Measurements from ENCODE around the gene EYA4. TPM values are rescaled to one million over a fixed set of nuclear protein-coding genes. Genes with fewer than 3 reads are reported as not detected.

EYA4 gene
- polyA plus RNA-seq, 1 donor: 0.21 TPM

DNA sequence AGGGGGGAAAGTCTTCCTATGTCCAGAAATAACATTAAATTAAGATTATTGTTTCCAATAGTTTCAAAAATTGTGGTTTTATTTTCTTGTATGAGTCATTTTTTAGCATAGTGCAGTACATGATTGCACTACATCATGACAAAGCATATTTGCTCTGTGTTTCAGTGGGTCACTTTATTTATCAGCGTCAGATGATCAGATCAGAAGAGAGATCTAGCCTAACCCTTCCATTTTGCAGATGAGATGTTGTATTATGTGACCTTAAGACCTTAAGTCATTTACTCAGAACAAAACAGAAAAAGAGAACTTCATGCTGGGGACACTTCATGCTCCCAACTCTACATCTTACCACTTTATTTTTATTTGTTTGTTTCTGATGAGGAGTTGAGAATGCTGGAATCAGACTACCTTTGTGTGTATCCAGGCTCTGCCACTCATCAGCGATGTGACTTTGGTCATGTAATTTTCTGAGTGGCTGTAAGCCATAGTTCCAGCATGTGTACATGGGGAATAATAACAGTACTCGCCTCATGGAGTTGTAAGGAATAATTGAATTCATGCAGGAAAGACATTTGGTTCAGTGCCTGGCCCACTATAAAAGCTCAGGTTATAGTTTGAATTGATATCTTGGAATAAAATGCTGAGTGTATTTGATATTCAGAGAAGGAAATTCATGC is 13.5 kb downstream of the EYA4 start:
- Histone ChIP-seq H3K4me1 (ENCODE audit: control insufficient read depth, insufficient read depth, low read length) (no peaks in the 10 kb centered on the region), H3K4me3 (ENCODE audit: low read length) (no peak overlapping the region), H3K36me3 (ENCODE audit: control insufficient read depth, insufficient read depth, low read length) (no peaks in the 10 kb centered on the region), H3K9me3 (ENCODE audit: control insufficient read depth, low read depth, low read length) (no peaks in the 10 kb centered on the region), H3K27me3 (ENCODE audit: control insufficient read depth, insufficient read depth, low read length) (no peaks in the 10 kb centered on the region), H3K27ac (ENCODE audit: low read length) (no peak overlapping the region)
- no peak for DNase-seq
- WGBS (ENCODE audit: insufficient coverage, low lambda C conversion rate): no CpG with 5 or more reads among the region's 3 CpGs

DNA sequence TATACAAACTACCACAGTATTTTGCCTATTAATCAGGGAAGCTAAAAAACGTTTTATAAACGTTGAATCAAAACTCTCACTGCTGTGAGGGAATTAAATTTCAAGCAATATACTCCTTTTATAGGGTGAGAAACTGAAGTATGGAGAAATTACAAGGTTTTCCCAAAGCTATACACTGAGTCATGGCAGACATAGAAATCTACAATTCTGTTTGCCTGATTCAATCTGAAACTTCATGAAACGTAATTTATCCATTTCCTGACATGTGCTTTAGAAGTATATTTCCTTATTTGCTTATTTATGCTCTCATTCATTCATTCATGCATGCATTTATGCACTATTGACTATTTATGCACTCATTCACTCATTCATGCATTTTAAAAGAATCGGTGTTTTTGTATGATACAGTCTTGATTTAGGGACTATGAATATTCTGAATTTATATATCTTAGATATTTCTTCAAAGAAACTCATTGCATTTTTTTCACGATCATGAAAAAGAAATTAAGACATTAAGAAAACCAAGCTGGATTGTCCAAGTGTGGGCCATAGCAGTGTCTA is 16.5 kb downstream of the EYA4 start:
- WGBS (ENCODE audit: insufficient coverage, low lambda C conversion rate): 63% methylated on average over 3 of the region's 5 CpGs
- Histone ChIP-seq H3K9me3 (ENCODE audit: control insufficient read depth, low read depth, low read length) (no peaks in the 10 kb centered on the region), H3K36me3 (ENCODE audit: control insufficient read depth, insufficient read depth, low read length) (no peaks in the 10 kb centered on the region), H3K4me3 (ENCODE audit: low read length) (no peak overlapping the region), H3K4me1 (ENCODE audit: control insufficient read depth, insufficient read depth, low read length) (no peaks in the 10 kb centered on the region), H3K27ac (ENCODE audit: low read length) (no peak overlapping the region), H3K27me3 (ENCODE audit: control insufficient read depth, insufficient read depth, low read length) (no peaks in the 10 kb centered on the region)
- no peak for DNase-seq

DNA sequence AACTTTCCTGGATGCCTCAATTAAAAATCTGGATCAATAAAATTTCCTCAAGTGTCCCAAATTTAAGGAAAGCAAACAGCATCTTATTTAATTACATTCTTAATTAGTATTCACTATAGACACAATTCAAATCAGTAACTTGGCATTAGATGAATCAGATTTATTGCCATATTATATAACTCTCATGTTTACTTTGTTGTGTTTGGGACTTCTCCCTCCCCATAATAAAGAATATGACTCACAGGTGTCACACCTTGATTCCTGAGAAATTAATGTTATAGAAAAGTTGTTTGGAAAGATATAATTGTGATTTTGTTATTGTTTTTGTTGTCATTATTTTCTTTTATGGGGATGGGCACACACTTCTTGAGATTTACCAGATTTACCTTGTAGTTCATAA is 18.4 kb downstream of the EYA4 start:
- Histone ChIP-seq H3K9me3 (ENCODE audit: control insufficient read depth, low read depth, low read length) (no peaks in the 10 kb centered on the region), H3K4me3 (ENCODE audit: low read length) (no peak overlapping the region), H3K27ac (ENCODE audit: low read length) (no peak overlapping the region), H3K36me3 (ENCODE audit: control insufficient read depth, insufficient read depth, low read length) (no peaks in the 10 kb centered on the region), H3K27me3 (ENCODE audit: control insufficient read depth, insufficient read depth, low read length) (no peaks in the 10 kb centered on the region), H3K4me1 (ENCODE audit: control insufficient read depth, insufficient read depth, low read length) (no peaks in the 10 kb centered on the region)
- DNase-seq: no peak

- no CpG with 5 or more reads among the region's 2 CpGs for WGBS (ENCODE audit: insufficient coverage, low lambda C conversion rate)
- no peaks in the 10 kb centered on the region for H3K27me3 ChIP-seq (ENCODE audit: control insufficient read depth, insufficient read depth, low read length)
Observed at GRCh38 chr6:133262804-133263203, 21.6 kb downstream of the EYA4 start.

DNA sequence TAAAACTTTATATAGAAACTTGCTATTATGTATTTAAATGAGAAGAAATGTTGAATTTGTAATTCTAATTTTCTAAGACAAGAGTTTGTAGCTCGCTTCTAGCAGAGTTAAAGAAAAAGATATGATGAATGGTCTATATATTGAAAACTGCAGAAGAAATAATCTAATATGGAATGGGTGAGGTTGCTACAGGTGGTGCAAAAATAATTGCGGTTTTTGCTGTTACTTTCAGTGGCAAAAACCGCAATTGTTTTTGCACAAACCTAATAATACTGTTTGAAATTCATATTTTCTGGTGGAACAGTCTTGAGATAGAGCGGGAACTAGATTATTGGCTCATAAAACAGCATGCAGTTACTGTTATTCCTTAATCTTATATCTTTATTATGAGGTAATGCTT is 23.9 kb downstream of the EYA4 start:
- 94% methylated on average over 2 of the region's 4 CpGs for WGBS (ENCODE audit: insufficient coverage, low lambda C conversion rate)
- Histone ChIP-seq H3K27me3 (ENCODE audit: control insufficient read depth, insufficient read depth, low read length) (no peaks in the 10 kb centered on the region), H3K36me3 (ENCODE audit: control insufficient read depth, insufficient read depth, low read length) (no peaks in the 10 kb centered on the region), H3K4me3 (ENCODE audit: low read length) (no peak overlapping the region), H3K9me3 (ENCODE audit: control insufficient read depth, low read depth, low read length) (no peaks in the 10 kb centered on the region), H3K27ac (ENCODE audit: low read length) (no peak overlapping the region), H3K4me1 (ENCODE audit: control insufficient read depth, insufficient read depth, low read length) (no peaks in the 10 kb centered on the region)
- no peak for DNase-seq

More at GRCh38 chr6:133262804-133263203, 21.6 kb downstream of the EYA4 start:
- no peak overlapping the region for H3K4me3 ChIP-seq (ENCODE audit: low read length)
- H3K27ac ChIP-seq (ENCODE audit: low read length): no peak overlapping the region
- no peaks in the 10 kb centered on the region for H3K4me1 ChIP-seq (ENCODE audit: control insufficient read depth, insufficient read depth, low read length)
- H3K9me3 ChIP-seq (ENCODE audit: control insufficient read depth, low read depth, low read length): no peaks in the 10 kb centered on the region
- H3K36me3 ChIP-seq (ENCODE audit: control insufficient read depth, insufficient read depth, low read length): no peaks in the 10 kb centered on the region
- DNase-seq: no peak

- no peak for DNase-seq
- Histone ChIP-seq H3K9me3 (ENCODE audit: control insufficient read depth, low read depth, low read length) (no peaks in the 10 kb centered on the region), H3K36me3 (ENCODE audit: control insufficient read depth, insufficient read depth, low read length) (no peaks in the 10 kb centered on the region), H3K27me3 (ENCODE audit: control insufficient read depth, insufficient read depth, low read length) (no peaks in the 10 kb centered on the region), H3K4me1 (ENCODE audit: control insufficient read depth, insufficient read depth, low read length) (no peaks in the 10 kb centered on the region), H3K27ac (ENCODE audit: low read length) (no peak overlapping the region), H3K4me3 (ENCODE audit: low read length) (no peak overlapping the region)
- no CpG with 5 or more reads among the region's 2 CpGs for WGBS (ENCODE audit: insufficient coverage, low lambda C conversion rate)
Observed at GRCh38 chr6:133266186-133266585, 25.0 kb downstream of the EYA4 start.

- no peak overlapping the region for H3K4me3 ChIP-seq (ENCODE audit: low read length)
- no peak for DNase-seq
- no peaks in the 10 kb centered on the region for H3K9me3 ChIP-seq (ENCODE audit: control insufficient read depth, low read depth, low read length)
- WGBS (ENCODE audit: insufficient coverage, low lambda C conversion rate): 100% methylated on average over 1 of the region's 5 CpGs
- H3K4me1 ChIP-seq (ENCODE audit: control insufficient read depth, insufficient read depth, low read length): no peaks in the 10 kb centered on the region
- no peaks in the 10 kb centered on the region for H3K27me3 ChIP-seq (ENCODE audit: control insufficient read depth, insufficient read depth, low read length)
- no peak overlapping the region for H3K27ac ChIP-seq (ENCODE audit: low read length)
- H3K36me3 ChIP-seq (ENCODE audit: control insufficient read depth, insufficient read depth, low read length): no peaks in the 10 kb centered on the region
Observed at GRCh38 chr6:133268621-133269020, 27.5 kb downstream of the EYA4 start.

- WGBS (ENCODE audit: insufficient coverage, low lambda C conversion rate): 97% methylated on average over 4 of the region's 4 CpGs
- H3K9me3 ChIP-seq (ENCODE audit: control insufficient read depth, low read depth, low read length): no peaks in the 10 kb centered on the region
- H3K4me1 ChIP-seq (ENCODE audit: control insufficient read depth, insufficient read depth, low read length): no peaks in the 10 kb centered on the region
Observed at GRCh38 chr6:133274813-133275212, 33.7 kb downstream of the EYA4 start.

DNA sequence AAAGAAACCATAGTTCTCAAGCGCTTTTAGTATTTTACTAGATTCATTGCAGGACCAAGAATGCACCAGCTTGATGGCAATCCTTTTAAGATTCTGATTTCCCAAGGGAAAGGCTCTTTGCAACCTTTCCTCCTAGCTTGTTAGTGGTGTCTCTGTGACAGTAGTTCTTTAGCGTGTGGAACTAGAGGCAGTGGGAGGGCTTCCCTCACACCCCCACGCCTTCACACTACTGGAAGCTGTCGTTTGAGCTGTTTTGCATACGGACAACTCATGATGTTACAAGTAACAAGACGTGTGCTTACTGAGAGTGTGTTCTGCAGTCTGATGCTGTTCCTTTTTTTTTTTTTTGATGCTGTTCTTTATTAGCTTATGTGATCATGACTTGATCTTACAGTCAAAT is 34.1 kb downstream of the EYA4 start:
- H3K36me3 ChIP-seq (ENCODE audit: control insufficient read depth, insufficient read depth, low read length): no peaks in the 10 kb centered on the region
- H3K4me1 ChIP-seq (ENCODE audit: control insufficient read depth, insufficient read depth, low read length): no peaks in the 10 kb centered on the region
- no peak overlapping the region for H3K4me3 ChIP-seq (ENCODE audit: low read length)
- H3K9me3 ChIP-seq (ENCODE audit: control insufficient read depth, low read depth, low read length): no peaks in the 10 kb centered on the region
- no peak overlapping the region for H3K27ac ChIP-seq (ENCODE audit: low read length)
- H3K27me3 ChIP-seq (ENCODE audit: control insufficient read depth, insufficient read depth, low read length): no peaks in the 10 kb centered on the region
- WGBS (ENCODE audit: insufficient coverage, low lambda C conversion rate): no CpG with 5 or more reads among the region's 6 CpGs
- no peak for DNase-seq

More at GRCh38 chr6:133274813-133275212, 33.7 kb downstream of the EYA4 start:
- DNase-seq: no peak
- Histone ChIP-seq H3K27me3 (ENCODE audit: control insufficient read depth, insufficient read depth, low read length) (no peaks in the 10 kb centered on the region), H3K4me3 (ENCODE audit: low read length) (no peak overlapping the region), H3K36me3 (ENCODE audit: control insufficient read depth, insufficient read depth, low read length) (no peaks in the 10 kb centered on the region), H3K27ac (ENCODE audit: low read length) (no peak overlapping the region)

DNA sequence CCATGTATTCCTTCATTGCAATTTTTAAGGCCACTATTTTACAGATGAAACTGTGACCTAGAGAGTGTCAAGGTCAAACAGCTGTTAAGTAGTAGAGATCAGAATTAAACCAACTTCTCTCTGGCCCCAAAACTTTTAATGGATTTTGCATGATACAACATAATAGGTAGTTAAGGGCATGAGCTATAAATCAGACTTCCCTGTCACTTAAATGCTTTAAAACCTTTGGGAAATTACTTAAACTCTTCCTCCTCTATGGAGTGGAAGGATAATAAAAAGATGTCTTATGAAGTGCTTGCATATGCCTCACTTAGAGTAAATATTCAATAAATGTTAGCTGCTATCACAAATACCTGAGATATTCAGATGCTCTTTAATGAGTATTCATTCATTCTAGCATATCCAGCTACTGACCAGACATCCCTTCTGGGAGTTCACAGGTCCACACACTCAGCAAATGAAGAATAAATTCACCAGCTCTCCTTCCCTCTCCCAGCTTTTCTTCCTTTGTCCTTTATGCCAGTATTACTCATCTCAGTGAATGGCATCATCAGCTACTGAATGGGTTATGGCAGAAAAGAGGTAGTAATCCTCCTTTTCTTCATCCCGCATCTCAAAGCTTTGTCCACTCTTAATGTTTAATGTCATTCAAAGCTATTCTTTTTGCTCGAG is 36.2 kb downstream of the EYA4 start:
- Histone ChIP-seq H3K27me3 (ENCODE audit: control insufficient read depth, insufficient read depth, low read length) (no peaks in the 10 kb centered on the region), H3K27ac (ENCODE audit: low read length) (no peak overlapping the region), H3K4me3 (ENCODE audit: low read length) (no peak overlapping the region), H3K4me1 (ENCODE audit: control insufficient read depth, insufficient read depth, low read length) (no peaks in the 10 kb centered on the region), H3K36me3 (ENCODE audit: control insufficient read depth, insufficient read depth, low read length) (no peaks in the 10 kb centered on the region), H3K9me3 (ENCODE audit: control insufficient read depth, low read depth, low read length) (no peaks in the 10 kb centered on the region)
- DNase-seq: no peak
- WGBS (ENCODE audit: insufficient coverage, low lambda C conversion rate): 89% methylated on average over 1 of the region's 2 CpGs

Data from large intestine (tissue), 3 donors.